Spleen (tissue), 11 donors: ENCODE measurements around the gene KRTAP10-2. TPM values are rescaled to one million over a fixed set of nuclear protein-coding genes. Genes with fewer than 3 reads are reported as not detected.

Experiments
- DNase-seq: peaks from one replicate; pipeline ENCODE4 v3.0.0-alpha.2; 2020
- H3K27ac ChIP-seq, 8 donors: fragments of 200-600 bp; sonication (generic) in 7 of 8; 1 replicate in 4 of 8; 2 replicates in 4 of 8; pipeline versions ENCODE4 v1.5.0 to v1.8.0; 2016 to 2021; ENCODE audit warnings: inconsistent platforms in 4 of 8, mild to moderate bottlenecking in 4 of 8, moderate library complexity in 1 of 8
- H3K27me3 ChIP-seq, 7 donors: fragments of 200-600 bp; sonication (generic) in 6 of 7; replicated peaks in 1 of 7; 1 replicate in 4 of 7; 2 replicates in 3 of 7; pipeline versions ENCODE4 v1.5.0 to v1.8.0; 2016 to 2021; ENCODE audit warnings: inconsistent platforms in 3 of 7, mild to moderate bottlenecking in 1 of 7
- H3K36me3 ChIP-seq, 6 donors: fragments of 200-600 bp; sonication (generic) in 5 of 6; 1 replicate in 4 of 6; 2 replicates in 2 of 6; pipeline versions ENCODE4 v1.5.0 to v1.8.0; 2016 to 2021; ENCODE audit warnings: inconsistent platforms in 2 of 6
- H3K4me1 ChIP-seq, 6 donors: fragments of 200-600 bp; sonication (generic) in 5 of 6; 1 replicate in 3 of 6; 2 replicates in 3 of 6; pipeline versions ENCODE4 v1.5.0 to v1.8.0; 2016 to 2021; ENCODE audit warnings: inconsistent platforms in 3 of 6
- H3K4me3 ChIP-seq, 8 donors: fragments of 200-600 bp; sonication (generic) in 7 of 8; 1 replicate in 4 of 8; 2 replicates in 4 of 8; pipeline versions ENCODE4 v1.5.0 to v1.8.0; 2016 to 2021; ENCODE audit warnings: inconsistent platforms in 4 of 8, mild to moderate bottlenecking in 4 of 8, moderate library complexity in 2 of 8
- H3K9me3 ChIP-seq, 8 donors: fragments of 200-600 bp; sonication (generic) in 7 of 8; 1 replicate in 4 of 8; 2 replicates in 4 of 8; pipeline versions ENCODE4 v1.5.0 to v1.8.0; 2016 to 2021; ENCODE audit warnings: inconsistent platforms in 4 of 8
- POLR2A ChIP-seq, 3 donors: fragments of 450-650 bp; IDR thresholded peaks; one replicate each; pipeline ENCODE4 v1.5.1; 2017; ENCODE audit warnings: antibody characterized with exemption in 3 of 3, mild to moderate bottlenecking in 1 of 3
- POLR2AphosphoS5 ChIP-seq, 3 donors: sonication (generic); formaldehyde crosslinking; IDR thresholded peaks; one replicate each; pipeline ENCODE4 v1.5.1; 2017; ENCODE audit warnings: antibody characterized with exemption in 3 of 3
- WGBS, 5 donors: extraction: QIAGEN DNeasy Blood & Tissue Kit in 3 of 5; methylation state at CpG; one replicate each; pipeline versions ENCODE4 v1.1.5 to v1.1.7; 2013 to 2018; 5-methylcytosine and 5-hydroxymethylcytosine counted together
- intact Hi-C: fragments of 100-400 bp; cut with DNase I; formaldehyde crosslinking; loops from one replicate; pipeline ENCODE4 v1.15.0; 2023; ENCODE audit warnings: low total_unique reads
- polyA plus RNA-seq, 3 donors: library from polyadenylated mRNA; stranded (reverse); fragments of 200-250 nt; gene quantifications; one replicate each; pipeline ENCODE4 v1.2.1, GENCODE V29; 2013
- total RNA-seq, 7 donors: library from RNA; depleted of rRNA in 3 of 7; stranded (reverse); fragments of >200 nt in 3 of 7; fragmentation: NEBNext Ultra II Directional in 4 of 7; extraction: Animal tissue kit (Norgen Biotek cat#: 25700) in 4 of 7; gene quantifications; one replicate each; pipeline versions ENCODE4 v1.1.0 to v1.2.1, GENCODE V29; 2016 to 2021
- TF ChIP-seq, protein P1 (sequence below), 11 experiments: fragments of 200-600 bp in 7 of 11; fragments of 450-650 bp in 4 of 11; sonication (generic) in 4 of 11; IDR thresholded peaks in 8 of 11; conservative IDR thresholded peaks in 3 of 11; 1 replicate in 7 of 11; 2 replicates in 4 of 11; pipeline versions ENCODE4 v1.4.0 to v1.8.0; 2016 to 2021; ENCODE audit warnings: antibody characterized with exemption in 11 of 11, inconsistent platforms in 4 of 11, mild to moderate bottlenecking in 1 of 11
- donor health status: healthy with polysubstance abuse.
- donor health status: DM: no; HTN: no; CAD: no; lungs with moderate emphysema.
- donor health status: DM: no; HTN: no; CAD: no.
- donor health status: Bipolar disorder and iron deficiency.
- donor health status: healthy.
- donor health status: DM: no; HTN: no; CAD: no.
- donor health status: DM: yes; HTN: yes; CAD: no.

KRTAP10-2 gene
- total and polyA plus RNA-seq, 10 donors = not detected

GRCh38 chr21:44537930-44538911, 13.1 kb downstream of the KRTAP10-2 start:
- peak; percentile 64 for DNase-seq
- TF ChIP-seq POLR2AphosphoS5 (IDR thresholded peaks at IDR 0.05) (no peak), POLR2A (IDR thresholded peaks at IDR 0.05) (no peak)
- TF ChIP-seq, protein P1, sequence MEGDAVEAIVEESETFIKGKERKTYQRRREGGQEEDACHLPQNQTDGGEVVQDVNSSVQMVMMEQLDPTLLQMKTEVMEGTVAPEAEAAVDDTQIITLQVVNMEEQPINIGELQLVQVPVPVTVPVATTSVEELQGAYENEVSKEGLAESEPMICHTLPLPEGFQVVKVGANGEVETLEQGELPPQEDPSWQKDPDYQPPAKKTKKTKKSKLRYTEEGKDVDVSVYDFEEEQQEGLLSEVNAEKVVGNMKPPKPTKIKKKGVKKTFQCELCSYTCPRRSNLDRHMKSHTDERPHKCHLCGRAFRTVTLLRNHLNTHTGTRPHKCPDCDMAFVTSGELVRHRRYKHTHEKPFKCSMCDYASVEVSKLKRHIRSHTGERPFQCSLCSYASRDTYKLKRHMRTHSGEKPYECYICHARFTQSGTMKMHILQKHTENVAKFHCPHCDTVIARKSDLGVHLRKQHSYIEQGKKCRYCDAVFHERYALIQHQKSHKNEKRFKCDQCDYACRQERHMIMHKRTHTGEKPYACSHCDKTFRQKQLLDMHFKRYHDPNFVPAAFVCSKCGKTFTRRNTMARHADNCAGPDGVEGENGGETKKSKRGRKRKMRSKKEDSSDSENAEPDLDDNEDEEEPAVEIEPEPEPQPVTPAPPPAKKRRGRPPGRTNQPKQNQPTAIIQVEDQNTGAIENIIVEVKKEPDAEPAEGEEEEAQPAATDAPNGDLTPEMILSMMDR (IDR thresholded peaks at IDR 0.05 in 8 of 11, conservative IDR thresholded peaks at IDR 0.05 in 3 of 11) = no peak
- Histone ChIP-seq H3K36me3 (no peaks in the 10 kb centered on the region), H3K9me3 (peaks cover 0 to 21% (median 14%) of the 10 kb centered on the region in 8 donors), H3K27ac (no peak overlapping the region), H3K4me1 (no peaks in the 10 kb centered on the region), H3K27me3 (peaks cover 0 to 26% (median 0%) of the 10 kb centered on the region in 7 donors), H3K4me3 (no peak overlapping the region)
- intact Hi-C loops = no loop called here
- 89 to 93% (median 92%) methylated on average over 20 to 33 of the region's 33 CpGs for WGBS, 5 donors

DNA sequence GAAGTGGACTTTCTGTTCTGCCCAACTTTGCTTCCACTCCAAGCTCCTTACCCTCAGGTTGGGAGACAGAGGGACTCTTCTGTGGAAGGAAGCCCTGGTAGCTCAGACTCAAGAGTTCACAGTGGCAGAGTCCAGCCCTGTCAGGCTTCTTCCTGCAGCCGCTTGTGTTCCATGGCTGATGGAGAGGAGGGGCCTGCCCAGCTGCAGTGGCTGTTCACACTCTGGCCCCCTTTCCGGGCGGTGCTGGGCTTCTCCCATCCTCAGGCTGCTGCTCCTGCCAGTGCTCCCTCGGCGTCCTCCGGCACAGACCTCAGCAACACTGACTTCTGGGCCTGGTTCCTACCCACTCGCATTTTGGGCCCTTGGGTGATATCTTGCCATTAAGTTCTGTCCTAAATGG, 15.3 kb downstream of the KRTAP10-2 start:
- no peak overlapping the region for H3K4me3 ChIP-seq
- intact Hi-C loops = no loop called here
- no peak overlapping the region for H3K27ac ChIP-seq
- DNase-seq = no peak
- peaks cover 0 to 41% (median 0%) of the 10 kb centered on the region in 7 donors for H3K27me3 ChIP-seq
- no peaks in the 10 kb centered on the region for H3K4me1 ChIP-seq
- no peaks in the 10 kb centered on the region for H3K9me3 ChIP-seq
- 57 to 76% (median 67%) methylated on average over 7 of the region's 7 CpGs for WGBS, 5 donors
- TF ChIP-seq POLR2A (IDR thresholded peaks at IDR 0.05) (no peak), POLR2AphosphoS5 (IDR thresholded peaks at IDR 0.05) (no peak)
- TF ChIP-seq, protein P1 (IDR thresholded peaks at IDR 0.05 in 8 of 11, conservative IDR thresholded peaks at IDR 0.05 in 3 of 11) = no peak
- H3K36me3 ChIP-seq = no peaks in the 10 kb centered on the region

GRCh38 chr21:44534688-44535087, 16.6 kb downstream of the KRTAP10-2 start:
- Histone ChIP-seq H3K27me3 (peaks cover 0 to 43% (median 0%) of the 10 kb centered on the region in 7 donors), H3K36me3 (no peaks in the 10 kb centered on the region), H3K9me3 (no peaks in the 10 kb centered on the region), H3K4me3 (no peak overlapping the region), H3K27ac (no peak overlapping the region), H3K4me1 (no peaks in the 10 kb centered on the region)
- 84 to 90% (median 87%) methylated on average over 6 of the region's 6 CpGs for WGBS, 5 donors
- no peak for TF ChIP-seq POLR2AphosphoS5 (IDR thresholded peaks at IDR 0.05)
- intact Hi-C loops = no loop called here
- no peak for DNase-seq

DNA sequence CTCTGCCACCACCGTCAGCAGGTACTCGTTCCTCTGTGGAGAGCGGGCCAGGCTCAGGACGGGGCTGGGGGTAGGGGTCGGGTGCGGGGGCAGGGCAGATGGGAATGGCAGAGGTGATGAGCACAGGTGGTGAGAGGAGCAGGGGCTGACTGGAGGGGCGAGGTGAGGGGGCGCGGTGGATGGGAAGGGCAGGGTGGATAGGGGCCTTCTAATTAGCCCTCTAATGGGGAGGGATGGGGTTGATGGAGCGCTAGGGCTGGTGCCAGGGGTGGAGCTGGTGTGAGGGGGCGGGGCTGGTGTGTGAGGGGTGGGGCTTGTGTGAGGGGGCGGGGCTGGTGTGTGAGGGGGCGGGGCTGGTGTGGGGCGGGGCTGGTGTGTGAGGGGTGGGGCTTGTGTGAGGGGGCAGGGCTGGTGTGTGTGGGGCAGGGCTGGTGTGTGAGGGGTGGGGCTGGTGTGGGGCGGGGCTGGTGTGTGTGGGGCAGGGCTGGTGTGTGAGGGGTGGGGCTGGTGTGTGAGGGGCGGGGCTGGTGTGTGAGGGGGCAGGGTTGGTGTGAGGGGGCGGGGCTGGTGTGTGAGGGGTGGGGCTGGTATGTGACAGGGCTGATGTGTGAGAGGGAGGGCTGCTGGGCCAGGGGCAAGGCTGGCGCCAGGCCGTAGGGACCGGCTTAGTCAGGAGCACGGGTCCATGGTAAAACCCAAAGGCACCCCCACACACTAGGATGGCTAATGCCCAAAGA, 17.2 kb downstream of the KRTAP10-2 start:
- 87 to 94% (median 91%) methylated on average over 17 to 21 of the region's 21 CpGs for WGBS, 5 donors
- no peak for DNase-seq
- Histone ChIP-seq H3K4me3 (no peak overlapping the region), H3K27ac (no peak overlapping the region), H3K27me3 (peaks cover 0 to 46% (median 0%) of the 10 kb centered on the region in 7 donors), H3K4me1 (no peaks in the 10 kb centered on the region), H3K9me3 (no peaks in the 10 kb centered on the region), H3K36me3 (no peaks in the 10 kb centered on the region)
- TF ChIP-seq, protein P1 (IDR thresholded peaks at IDR 0.05 in 8 of 11, conservative IDR thresholded peaks at IDR 0.05 in 3 of 11) = no peak
- TF ChIP-seq POLR2AphosphoS5 (IDR thresholded peaks at IDR 0.05) = no peak
- TF ChIP-seq POLR2A (IDR thresholded peaks at IDR 0.05) = no peak
- intact Hi-C loops = no loop called here
